GM12891 (cell line): ENCODE results near the gene HAUS7.

Experiments used
- PAX5 ChIP-seq: IDR thresholded peaks from 2 replicates; pipeline ENCODE4 v1.6.1; 2011; ENCODE audit warnings: low read length, moderate library complexity, mild to moderate bottlenecking; ENCODE audit not compliant: insufficient read depth, severe bottlenecking
- POLR2A ChIP-seq: IDR thresholded peaks from 2 replicates; pipeline ENCODE4 v1.6.1; 2011; ENCODE audit warnings: low read depth, low read length, control low read depth
- POLR2AphosphoS5 ChIP-seq: IDR thresholded peaks from 2 replicates; pipeline ENCODE4 v1.6.1; 2011; ENCODE audit warnings: low read depth, low read length, control low read depth
- SPI1 ChIP-seq: IDR thresholded peaks from 2 replicates; pipeline ENCODE4 v1.6.1; 2011; ENCODE audit warnings: low read depth, low read length, control low read depth
- TAF1 ChIP-seq: IDR thresholded peaks from 2 replicates; pipeline ENCODE4 v1.6.1; 2011; ENCODE audit warnings: low read depth, low read length, control low read depth

DNA sequence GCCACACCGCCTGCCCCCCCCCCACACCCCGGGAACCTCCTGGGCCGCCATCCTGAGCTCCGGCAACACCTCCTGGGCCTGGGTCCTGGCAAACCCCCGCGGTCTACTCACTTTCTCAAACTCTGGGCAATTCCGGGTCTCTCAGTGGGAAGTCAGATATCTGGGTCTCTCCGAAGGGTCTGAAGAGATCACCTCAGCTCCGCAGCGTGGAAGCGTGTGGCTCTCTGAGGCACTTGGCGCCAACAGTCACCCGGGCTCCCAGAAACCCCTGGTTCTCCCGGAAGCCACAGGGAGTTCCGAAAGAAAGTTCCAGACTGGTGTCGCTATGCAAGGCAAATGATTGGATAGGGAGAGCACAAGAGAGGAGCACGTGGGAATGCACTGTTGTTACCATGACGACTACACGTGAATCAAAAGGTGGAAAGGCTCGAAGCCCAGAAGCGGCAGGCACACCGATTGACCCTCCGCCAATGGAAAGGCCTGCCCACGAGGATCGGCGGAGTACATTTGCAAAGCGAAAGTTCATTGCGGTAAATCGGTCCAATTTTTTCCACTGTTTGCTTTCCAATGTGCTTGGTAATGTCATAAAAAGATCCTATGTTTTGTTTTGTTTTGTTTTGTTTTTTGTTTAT, 69.1 kb downstream of the HAUS7 start, which contains the start of gene PNMA6E:
- TF ChIP-seq SPI1 (no peak), PAX5 (no peak), POLR2A (no peak), TAF1 (no peak), POLR2AphosphoS5 (no peak)
